LNCAP (cell line): Measurements from ENCODE around the gene DCPS.
A peak's percentile ranks its signal among the peaks of the same experiment; 100 is the strongest.

Experiments
- TF ChIP-seq, protein P1 (sequence below): fragments of 450-650 bp; IDR thresholded peaks from 2 replicates; pipeline ENCODE4 v1.5.1; 2017; ENCODE audit warnings: mild to moderate bottlenecking

Gene DCPS

DNA sequence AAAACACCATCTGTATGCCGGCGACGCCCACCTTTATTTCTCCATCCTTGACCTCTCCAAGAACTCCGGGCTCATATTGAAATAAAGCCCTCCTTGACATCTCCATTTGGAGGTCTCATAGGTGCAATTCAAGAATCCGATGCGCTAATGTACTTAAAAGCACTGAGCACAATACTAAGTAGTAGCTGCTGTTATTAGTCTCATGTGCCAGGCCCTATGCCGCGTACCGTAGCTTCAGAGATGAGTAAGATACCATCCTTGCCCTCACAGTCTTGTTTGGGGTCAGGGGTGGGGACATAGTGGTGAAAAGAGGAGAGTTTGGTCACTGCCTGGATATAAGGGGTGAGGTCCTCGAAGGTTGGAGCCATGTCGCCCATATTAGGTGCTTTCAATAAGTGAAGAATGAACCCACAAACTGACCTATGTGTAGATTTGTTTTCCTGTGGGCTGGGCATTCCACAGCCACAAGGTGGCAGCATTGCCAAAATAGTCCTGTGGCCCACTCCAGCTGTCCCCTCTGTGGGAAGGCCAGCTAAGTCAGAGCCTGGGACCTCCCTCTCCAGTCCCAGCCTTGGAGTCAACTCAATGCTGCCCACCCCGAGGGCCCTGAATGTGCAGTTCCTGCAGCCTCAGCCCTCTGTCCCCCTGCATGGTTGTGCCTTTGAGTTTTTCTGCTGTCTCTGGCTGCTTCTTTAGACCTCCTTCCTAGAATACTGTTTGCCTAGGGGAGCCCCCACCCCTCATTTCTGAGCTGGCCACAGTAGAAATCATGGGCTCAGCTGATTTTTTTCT is 6.5 kb downstream of the DCPS start:
- TF ChIP-seq, protein P1, sequence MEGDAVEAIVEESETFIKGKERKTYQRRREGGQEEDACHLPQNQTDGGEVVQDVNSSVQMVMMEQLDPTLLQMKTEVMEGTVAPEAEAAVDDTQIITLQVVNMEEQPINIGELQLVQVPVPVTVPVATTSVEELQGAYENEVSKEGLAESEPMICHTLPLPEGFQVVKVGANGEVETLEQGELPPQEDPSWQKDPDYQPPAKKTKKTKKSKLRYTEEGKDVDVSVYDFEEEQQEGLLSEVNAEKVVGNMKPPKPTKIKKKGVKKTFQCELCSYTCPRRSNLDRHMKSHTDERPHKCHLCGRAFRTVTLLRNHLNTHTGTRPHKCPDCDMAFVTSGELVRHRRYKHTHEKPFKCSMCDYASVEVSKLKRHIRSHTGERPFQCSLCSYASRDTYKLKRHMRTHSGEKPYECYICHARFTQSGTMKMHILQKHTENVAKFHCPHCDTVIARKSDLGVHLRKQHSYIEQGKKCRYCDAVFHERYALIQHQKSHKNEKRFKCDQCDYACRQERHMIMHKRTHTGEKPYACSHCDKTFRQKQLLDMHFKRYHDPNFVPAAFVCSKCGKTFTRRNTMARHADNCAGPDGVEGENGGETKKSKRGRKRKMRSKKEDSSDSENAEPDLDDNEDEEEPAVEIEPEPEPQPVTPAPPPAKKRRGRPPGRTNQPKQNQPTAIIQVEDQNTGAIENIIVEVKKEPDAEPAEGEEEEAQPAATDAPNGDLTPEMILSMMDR = peak; percentile 89

DNA sequence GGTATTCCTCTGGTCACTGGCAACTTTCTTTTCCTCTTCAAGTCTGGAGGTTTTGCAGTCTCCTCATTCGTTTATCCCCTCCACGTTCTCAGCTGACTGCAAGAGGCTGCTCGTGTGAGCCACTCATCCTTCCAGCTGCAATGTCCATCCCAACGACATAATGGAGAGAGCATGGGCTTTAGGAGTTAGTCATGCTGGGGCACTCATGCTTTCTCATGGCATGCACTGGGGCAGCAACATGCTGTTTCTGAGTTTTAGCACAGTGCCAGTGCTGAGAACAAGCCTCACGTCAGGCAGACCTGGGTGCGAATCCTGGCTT is 7.1 kb downstream of the DCPS start:
- TF ChIP-seq, protein P1 = no peak

- TF ChIP-seq, protein P1 = no peak
Measured at GRCh38 chr11:126311401-126312291, 7.8 kb downstream of the DCPS start.

DNA sequence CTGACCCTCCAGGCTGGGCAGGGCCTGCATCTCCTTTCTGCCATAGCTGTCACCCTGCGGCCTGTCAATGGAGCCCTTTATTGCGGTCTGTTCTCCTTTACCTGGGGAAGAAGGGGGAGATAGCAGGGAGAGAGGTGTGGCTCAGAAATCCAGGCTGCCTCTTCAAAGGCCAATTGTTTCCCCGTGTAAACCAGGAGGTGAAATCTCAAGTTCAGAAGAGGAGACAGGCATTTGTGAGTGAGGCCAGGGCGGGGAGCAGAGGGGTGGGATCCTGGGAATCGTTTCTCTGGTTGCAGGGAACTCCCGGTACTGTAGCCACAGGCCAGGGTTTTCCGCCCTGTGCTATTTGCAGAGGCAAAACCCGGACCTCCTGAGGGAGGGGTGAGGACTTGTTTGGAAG is 9.1 kb downstream of the DCPS start:
- TF ChIP-seq, protein P1 = no peak

- TF ChIP-seq, protein P1 = no peak
Measured at GRCh38 chr11:126313826-126314225, 10.0 kb downstream of the DCPS start.

GRCh38 chr11:126317432-126317755 is 13.5 kb downstream of the DCPS start:
- TF ChIP-seq, protein P1 = no peak

- TF ChIP-seq, protein P1 = no peak
Measured at GRCh38 chr11:126317756-126318573, 14.1 kb downstream of the DCPS start.
